NCI-H128 (cell line): Measurements from ENCODE around the gene BID.

Experiments
- DNase-seq: peaks from one replicate; lab custom pipeline; 2025; ENCODE audit not compliant: unreplicated experiment; lab: John Stamatoyannopoulos, UW

The BID gene

DNA sequence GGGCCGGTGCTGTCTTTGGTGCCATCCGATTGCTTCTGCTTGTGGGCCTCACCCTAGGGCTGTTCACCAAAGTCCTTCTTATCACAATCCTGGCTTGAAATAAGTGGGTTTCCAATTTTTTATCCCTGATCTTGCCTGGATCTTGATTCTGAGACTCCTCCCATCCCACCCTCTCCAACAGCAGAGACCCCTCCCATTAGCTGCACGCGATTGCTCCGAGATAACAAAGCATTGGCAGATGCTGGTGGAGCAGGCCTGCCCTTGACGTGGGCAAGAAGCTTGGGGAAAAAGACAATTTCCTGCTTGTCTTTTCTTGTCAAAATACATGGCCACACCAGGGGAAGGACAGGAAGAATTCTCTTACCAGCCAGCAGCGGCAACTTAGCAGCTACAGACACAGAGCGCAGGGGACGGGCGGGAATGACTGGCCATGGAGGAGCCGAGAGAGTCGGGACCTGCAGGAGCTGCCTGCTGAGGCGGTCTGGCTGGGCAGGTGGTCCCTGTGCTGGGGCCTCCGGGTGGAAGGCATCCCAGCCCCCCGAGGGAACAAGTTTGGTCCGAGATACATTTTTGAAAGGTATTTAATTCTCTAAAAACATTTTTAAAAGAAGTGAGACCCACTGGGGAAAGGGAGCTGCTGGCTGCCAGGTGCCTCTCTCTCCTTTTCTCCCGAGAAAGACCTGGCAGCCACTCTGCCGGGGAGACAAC is 9.7 kb upstream of the BID start:
- DNase-seq, result no peak

DNA sequence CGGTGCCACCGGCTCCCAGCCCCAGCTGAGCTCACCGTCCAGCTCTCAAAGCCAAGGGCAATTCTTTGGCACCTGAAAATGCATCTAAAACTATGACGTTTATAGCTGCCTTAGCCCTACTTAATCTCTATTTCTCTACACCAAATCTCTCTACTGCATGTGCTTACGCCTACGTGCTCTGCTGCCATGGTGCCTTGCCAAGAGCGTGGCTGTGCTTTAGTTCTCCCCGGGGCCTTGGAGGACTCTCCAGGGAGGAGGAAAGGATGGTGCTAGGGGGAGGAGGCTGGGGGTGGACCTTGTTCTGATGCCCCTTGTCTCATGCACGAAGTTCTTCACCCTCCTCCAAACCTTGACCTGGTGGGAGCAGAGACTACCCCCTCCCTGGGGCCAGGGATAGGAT is 9.0 kb upstream of the BID start:
- DNase-seq, result no peak

DNA sequence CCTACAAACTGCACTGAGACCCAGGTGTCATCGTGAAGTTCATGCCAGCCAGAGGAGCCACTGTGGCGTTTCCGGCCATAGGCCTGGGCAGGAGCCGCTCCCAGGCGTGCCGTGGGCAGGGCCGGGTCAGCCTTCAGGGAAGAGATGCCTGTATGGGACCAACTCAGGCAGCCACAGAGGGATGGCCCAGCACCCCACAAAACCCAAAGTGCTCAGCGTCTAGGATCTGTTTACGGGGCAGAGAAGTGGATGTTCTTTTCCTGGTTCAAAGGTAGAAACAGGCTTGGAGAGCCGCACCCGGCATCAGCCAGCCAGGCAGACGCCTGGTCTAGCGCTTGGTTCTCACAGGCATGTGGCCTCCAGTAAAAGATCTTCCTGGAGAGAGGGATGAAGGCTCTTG is 8.4 kb upstream of the BID start:
- DNase-seq, result no peak

DNA sequence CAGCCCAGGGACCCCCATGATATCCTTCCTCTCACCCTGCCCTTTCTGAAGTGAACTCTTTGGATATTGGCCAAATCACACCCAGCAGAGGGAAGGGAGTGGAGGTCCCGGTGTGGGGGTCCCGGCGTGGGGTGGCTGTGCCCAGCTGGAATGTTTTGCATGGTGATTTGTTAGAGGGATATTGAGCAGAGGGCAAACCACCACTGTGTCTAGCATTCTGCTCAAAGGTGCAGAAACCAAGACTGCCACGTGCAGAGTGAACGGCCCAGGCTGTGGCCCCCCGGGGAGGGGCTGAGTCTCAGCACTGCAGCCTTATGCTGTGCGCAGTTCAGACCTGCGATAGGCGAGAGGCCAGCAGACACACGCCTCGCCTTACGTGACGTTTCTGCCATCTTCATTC is 7.9 kb upstream of the BID start:
- no peak for DNase-seq

DNA sequence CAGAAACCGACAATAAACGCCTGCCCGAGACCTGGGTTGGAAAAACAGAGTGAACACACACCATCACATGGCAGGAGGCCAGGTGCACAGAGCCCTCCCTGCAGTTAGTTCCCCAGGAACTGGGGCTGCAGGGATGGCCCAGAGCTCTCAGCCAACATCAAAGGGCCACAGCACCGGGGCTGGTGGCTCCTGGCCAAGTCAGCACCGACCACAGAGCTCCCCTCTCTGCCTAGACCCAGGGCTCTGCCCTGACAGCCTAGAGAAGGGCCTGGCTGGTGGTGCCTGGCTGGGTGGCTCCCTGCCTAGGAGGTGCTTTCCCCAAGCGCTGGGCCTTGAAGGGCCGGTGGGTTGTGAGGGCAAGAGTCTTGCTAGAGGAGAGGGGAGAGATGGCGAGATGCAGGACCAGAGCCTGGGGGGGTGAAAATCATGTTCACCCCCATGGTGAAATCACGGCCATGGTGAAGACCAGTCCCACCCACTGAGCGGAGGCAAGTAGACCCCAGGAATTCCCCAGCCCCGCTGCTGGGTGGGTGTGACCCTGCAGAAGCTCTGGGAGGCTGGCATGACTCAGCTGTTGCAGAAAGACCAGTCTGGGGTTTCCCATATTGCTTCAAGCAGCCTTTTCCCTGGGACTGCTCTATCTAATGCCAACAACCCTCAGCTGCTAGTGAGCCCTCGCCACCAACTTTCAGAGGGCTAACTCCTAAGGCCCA is 7.2 kb upstream of the BID start:
- DNase-seq, result no peak

GRCh38 chr22:17780741-17781318 is 6.6 kb upstream of the BID start:
- DNase-seq, result no peak

DNA sequence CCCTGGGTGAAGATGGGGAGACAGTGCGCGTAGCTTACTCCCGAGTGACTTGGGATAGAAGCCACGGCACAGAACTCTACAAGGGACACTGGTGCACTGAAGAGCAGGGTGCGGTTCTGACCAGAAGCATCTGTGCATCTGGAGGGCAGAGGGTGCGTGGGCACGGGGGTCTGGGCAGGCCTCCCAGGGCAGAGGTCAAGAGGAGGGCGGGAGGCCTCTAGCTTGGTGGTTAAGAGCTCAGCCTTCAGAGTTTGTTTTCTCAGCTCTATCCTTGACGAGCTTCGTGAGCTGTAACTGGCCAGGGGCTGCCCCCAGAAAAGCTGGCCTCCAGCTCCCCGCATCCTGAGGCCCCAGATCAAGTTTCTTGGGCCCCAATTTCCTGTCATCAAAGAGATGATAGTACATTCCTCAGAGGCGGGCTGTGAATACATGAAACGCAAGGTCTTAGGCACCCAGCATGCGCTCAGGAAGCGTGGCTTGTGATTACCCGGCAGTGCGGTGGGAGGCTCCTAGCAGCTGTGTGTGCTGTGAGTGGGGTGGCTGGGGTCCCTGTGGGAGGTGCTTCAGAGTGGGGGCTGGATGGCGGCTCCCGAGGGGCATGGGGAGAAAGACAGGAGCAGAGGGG is 6.0 kb upstream of the BID start:
- no peak for DNase-seq

DNA sequence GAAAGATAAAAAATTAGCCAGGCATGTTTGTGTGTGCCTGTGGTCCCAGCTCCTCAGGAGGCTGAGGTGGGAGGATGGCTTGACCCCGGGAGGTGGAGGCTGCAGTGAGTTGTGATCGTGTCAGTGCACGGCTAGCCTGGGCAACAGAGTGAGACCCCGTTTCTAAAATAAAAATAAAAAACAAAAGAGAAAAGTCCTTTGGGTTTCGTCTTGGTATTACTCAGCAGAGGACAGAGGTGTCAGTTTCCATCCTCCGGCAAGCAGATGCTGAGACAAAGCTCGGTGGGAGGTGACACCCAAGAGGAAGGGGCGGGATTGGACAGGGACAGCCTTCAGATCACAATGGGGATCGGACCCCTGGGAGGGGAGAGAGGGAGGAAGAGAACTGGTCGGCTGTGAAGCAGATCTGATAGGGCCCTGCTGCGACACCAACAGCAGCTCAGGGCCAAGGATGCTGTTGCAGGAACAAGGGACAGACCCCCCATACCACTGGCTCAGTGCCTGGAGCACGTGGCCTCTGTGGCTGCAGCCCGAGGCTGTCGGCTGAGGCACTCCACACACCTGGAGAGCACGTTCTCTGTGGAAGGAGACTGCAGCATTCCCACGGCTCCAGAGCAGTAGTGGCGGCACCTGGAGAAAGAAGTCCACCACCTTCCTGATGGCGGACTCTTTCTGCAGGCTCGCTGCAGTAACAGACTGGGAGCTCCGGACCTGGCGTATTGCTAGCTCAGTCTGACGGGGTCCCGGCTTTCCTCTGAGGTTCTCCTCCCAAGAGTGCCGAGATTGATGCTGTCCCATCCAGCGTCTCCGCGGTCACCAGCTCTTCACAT is 5.2 kb upstream of the BID start:
- no peak for DNase-seq

GRCh38 chr22:17778412-17778976 is 4.2 kb upstream of the BID start:
- DNase-seq, result no peak

- no peak for DNase-seq
Measured at GRCh38 chr22:17777717-17778044, 3.4 kb upstream of the BID start.

DNA sequence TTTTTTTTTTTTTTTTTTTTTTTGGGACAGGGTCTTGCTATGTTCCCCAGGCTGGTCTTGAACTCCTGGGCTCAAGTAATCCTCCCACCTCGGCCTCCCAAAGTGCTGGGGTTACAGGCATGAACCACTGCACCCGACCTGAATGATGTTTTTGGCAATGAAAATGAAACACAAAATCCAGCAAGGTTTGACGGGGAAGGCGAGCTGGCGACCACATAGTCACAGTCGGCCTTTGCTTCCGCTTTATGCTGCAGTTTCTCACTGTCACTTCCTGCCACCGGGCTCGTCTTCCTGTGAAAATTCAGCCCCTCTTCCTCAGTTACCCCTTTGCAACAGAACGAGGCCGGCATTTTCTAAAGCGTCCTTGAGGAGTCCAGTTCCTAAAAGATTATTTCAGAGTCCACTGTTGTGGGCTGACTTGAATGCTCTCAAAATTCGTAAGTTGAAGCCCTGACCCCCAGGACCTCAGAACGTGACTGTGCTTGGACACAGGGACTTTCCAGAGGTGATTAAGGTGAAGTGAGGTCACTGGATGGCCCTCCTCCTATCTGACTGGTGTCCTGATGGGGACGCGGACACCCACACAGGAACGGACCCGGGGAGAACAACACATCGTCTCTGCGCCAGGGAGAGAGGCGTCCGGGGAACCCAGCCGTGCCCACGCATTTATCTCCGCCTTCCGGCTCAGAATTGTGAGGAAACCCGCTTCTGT is 2.9 kb upstream of the BID start:
- DNase-seq, result no peak

GRCh38 chr22:17775781-17776465 is 1.7 kb upstream of the BID start:
- DNase-seq, result no peak

- no peak for DNase-seq
Measured at GRCh38 chr22:17774926-17775685, 837 bp upstream of the BID start.

DNA sequence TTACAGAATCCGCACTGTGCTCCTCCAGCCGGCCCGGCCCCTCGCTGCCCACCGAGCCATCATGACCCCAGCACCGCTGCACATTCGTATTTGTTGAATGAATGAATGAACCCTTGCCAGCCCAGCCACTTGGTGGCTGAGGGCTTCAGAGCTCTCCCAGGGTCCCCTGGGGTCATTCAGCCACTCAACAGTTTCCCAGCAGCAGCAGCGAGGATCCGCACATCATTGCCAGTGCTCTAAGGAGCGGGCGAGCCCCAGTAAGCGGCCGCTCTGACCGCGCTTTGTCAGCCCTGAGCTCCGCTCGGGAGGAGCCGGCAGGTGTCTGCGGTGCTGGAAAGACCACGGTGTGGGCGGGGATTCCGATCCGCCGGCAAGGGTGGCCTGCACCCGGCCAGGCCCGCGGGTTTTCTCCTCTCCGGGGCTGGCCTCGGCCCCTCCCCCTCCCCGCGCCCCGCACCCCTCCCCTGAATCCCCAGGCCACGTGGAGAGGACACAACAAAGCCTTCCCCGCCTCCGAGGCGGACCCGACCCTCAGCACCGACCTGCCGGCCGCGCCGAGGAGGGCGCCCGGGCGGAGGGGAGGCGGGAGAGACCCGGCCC is 563 bp downstream of the BID start:
- DNase-seq, result no peak

GRCh38 chr22:17772958-17773605 is 1.2 kb downstream of the BID start:
- no peak for DNase-seq

DNA sequence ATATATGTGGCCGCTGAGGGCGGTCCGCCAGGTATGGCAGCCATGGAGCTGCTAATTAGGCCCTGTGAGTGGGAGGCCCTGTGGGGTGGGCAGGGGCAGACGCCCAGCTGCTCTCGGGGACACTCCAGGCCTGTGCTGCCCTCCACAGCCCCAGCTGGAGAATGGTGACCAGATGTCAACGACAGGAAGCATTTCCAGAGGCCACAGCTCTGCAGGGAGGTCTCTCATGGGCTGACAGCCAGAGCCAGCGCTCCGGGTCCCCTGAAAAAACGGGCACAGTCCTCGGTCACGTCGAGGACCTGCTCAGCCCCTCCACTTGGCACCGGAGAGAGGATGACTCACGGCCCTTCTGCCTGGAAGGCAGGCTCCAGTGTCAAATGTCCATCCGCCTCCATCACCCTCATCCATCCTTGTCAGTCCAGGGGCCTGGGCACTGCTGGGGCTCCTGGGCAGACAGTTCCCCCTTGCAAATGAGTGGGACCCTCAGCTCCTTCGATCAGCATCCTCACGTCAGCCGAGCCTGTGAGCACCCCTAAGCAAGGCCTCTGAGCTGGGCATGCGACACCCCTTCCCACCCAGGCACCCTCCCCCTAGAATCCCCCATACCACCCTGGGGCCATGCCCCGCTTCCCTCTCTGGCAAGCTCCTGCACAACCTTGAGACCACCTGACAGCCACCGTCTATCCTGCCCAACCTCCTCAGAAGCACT is 1.9 kb downstream of the BID start:
- DNase-seq, result no peak
